ENCODE measurements around the gene KIF22.

KIF22 gene

GRCh38 chr16:29843931-29844330, 53.4 kb downstream of the KIF22 start:
- DNase-seq = no peak

- no peak for DNase-seq
These were observed 54.2 kb downstream of the KIF22 start for GRCh38 chr16:29844575-29845331.

GRCh38 chr16:29845656-29846055, 55.1 kb downstream of the KIF22 start:
- no peak for DNase-seq

- DNase-seq = no peak
These were observed 58.1 kb downstream of the KIF22 start for GRCh38 chr16:29848420-29849297.

DNA sequence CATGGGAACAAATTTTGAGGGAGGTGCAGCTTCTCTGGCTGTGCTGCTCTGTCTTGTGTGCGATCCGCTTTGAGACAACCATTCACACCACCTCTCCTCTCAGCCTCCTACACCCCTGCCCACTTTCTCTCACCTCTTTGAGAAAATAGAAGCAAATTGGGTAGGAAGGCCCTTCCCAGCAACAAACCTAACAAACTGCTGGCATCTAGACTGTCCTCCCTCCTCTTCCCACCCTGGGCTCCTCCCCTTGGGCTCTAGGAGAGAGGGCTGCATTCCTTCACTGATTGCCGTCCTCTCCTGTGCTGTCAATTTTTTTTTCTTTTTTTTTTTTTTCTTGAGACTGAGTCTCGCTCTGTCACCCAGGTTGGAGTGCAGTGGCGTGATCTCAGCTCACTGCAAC, 59.0 kb downstream of the KIF22 start:
- DNase-seq = no peak

DNA sequence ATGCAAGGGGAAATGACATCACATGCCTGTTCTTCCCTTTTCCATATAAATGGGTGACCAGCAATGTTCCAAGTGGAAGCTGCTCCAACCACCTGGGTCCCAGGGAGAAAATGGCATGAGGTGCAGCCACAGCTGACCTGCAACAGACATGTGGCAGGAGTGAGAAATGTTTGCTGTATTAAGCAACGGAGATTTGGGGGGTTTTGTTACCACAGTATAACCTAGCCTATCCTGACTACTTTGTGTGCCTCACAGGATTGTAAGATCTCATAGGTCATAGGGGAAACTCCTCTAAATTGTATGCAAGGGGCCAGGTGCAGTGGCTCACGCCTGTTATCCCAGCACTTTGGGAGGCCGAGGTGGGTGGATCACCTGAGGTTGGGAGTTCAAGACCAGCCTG, 60.4 kb downstream of the KIF22 start:
- DNase-seq = no peak

DNA sequence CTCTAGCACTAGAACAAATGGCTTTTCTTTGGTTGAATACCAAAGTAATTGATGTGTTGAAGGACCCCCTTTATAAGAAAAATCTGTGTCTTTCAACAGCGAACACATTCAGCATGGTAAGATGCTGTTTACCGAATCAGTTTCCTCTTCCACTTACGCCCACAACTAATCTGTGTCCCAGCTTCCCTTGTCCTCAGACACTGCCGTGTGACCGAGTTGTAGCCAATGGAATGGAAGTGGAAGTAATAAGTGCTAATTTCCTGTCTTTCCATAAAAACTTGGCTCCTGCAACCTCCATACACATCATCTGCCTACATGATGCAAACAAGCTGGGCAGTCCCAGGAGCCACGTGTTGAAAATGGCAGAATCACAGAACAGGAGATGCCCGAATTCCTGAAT, 62.1 kb downstream of the KIF22 start:
- DNase-seq = no peak

DNA sequence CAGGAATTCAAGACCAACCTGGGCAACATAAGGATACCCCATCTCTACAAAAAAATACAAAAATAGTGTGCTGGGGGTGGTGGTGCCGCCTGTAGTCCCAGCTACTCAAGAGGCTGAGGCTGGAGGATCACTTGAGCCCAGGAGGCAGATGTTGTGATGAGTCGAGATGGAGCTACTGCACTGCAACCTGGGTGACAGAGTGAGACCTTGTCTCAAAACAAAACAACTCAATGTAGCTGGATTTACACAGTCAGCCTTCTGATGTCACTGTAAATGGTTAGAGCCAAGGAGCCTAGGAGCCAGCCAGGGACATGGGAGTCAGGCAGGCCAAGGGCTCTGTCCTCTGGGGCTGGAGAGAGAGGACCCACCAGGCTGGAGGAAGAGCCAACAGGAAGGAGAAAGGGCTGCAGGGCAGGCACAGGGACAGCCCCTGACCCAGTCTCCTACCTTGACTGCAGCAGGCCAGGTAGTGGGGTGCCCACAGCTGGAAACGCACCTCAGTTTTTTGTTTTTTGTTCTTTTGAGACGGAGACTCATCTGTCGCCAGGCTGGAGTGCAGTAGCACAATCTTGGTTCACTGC, 64.1 kb downstream of the KIF22 start:
- DNase-seq = no peak
